H1 (cell line): Measurements from ENCODE around the gene ABCG8. TPM values are rescaled to one million over a fixed set of nuclear protein-coding genes. Genes with fewer than 3 reads are reported as not detected.

Experiments
- SRF ChIP-seq: IDR thresholded peaks from 2 replicates; pipeline ENCODE4 v1.6.1; 2011; ENCODE audit warnings: mild to moderate bottlenecking, low read depth, low read length, moderate library complexity
- TBP ChIP-seq: IDR thresholded peaks from 2 replicates; pipeline ENCODE4 v1.6.1; 2011; ENCODE audit warnings: low read depth, low read length, improper control_type of control experiment
- polyA plus RNA-seq, 7 experiments: library from polyadenylated mRNA; depleted of rRNA in 3 of 7; stranded (reverse) in 5 of 7; unstranded in 2 of 7; fragments of >200 nt in 5 of 7; fragments of 200-250 nt in 2 of 7; gene quantifications; 1 replicate in 5 of 7; 2 replicates in 1 of 7; 4 replicates in 1 of 7; pipeline versions ENCODE4 v1.2.1 to v1.2.3, GENCODE V29; 2011 to 2013; ENCODE audit warnings: missing spikeins in 2 of 7, mixed read lengths in 2 of 7
- total RNA-seq: library from RNA; stranded (reverse); fragmentation: NEBNext Ultra II Directional; extraction: Animal tissue kit (Norgen Biotek cat#: 25700); gene quantifications from 2 replicates; pipeline ENCODE4 v1.2.1, GENCODE V29; 2021

Gene ABCG8
- total and polyA plus RNA-seq, 2 of the 8 experiments (the other 6 are each of a cell fraction or from before 2014, with no cell fraction given) = not detected

DNA sequence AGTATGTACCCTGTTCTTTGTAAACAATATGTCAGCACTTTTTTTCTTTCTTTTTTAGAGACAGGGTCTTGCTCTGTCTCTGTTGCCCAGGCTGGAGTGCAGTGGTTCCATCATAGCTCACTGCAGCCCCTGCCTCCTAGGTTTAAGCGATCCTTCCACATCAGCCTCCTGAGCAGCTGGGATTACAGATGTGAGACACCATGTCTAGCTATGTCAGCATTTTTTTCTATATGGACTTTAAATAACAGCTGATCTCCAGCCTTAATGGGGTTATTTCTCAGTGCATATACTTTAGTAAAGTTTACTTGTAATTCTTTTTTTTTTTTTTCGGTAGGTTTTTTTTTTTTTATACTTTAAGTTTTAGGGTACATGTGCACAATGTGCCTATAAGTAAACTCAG, 26.8 kb upstream of the ABCG8 start (continued):
- TF ChIP-seq TBP (no peak), SRF (no peak)
